ENCODE data around the gene RACGAP1. TPM values are rescaled to one million over a fixed set of nuclear protein-coding genes. Genes with fewer than 3 reads are reported as not detected.

RACGAP1 gene
- polyA plus RNA-seq, 1 of the 3 experiments (the other 2 are of a cell fraction): 21.5 TPM

DNA sequence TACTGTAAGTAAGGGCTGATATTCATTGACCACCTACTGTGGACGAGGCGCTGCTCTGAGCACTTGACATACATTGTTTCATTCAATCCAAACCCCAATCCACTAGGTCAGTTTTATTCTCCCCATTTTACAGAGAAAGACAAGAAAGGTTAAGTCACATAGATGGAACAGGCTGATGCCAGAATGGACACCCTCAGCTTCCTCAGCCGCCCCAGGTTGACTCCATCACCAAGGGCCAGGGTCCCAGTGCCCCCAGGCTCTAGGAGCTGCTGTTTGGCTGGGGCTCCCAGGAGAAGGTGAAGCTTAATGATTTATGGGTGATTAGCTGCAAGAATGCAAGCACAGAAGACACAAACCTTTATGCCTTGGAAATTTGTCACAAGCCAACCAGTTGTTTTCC lies 75.4 kb downstream of the RACGAP1 start:
- no peak overlapping the region for H3K4me3 ChIP-seq (ENCODE audit: low read depth in 2 of 2, low read length in 1 of 2)
- H3K27me3 ChIP-seq (ENCODE audit: insufficient read depth): no peaks in the 10 kb centered on the region
- peaks cover 0 to 20% of the 10 kb centered on the region in 2 experiments; a peak in 1 of 4 replicates for H3K4me1 ChIP-seq (ENCODE audit: control insufficient read depth in 1 of 2, insufficient read depth in 2 of 2, low read depth in 1 of 2, low read length in 1 of 2)
- 90% methylated on average over 3 of the region's 3 CpGs for WGBS (ENCODE audit: low lambda C conversion rate)
- H3K79me2 ChIP-seq (ENCODE audit: insufficient read depth): no peaks in the 10 kb centered on the region
- CTCF ChIA-PET: interaction anchor here (0.8 to 6.1 kb wide), 10 partner anchors 10 to 162 kb away, joined by 3 to 101 read pairs (median 4); partner anchors contain the start of gene COX14
- no peak overlapping the region for H3K9ac ChIP-seq
- H3K9me3 ChIP-seq: no peaks in the 10 kb centered on the region
- no peak overlapping the region for H3K4me2 ChIP-seq
- H2AFZ ChIP-seq (ENCODE audit: low read depth): no peak overlapping the region
- DNase-seq: no peak
- H3K9me2 ChIP-seq: no peaks in the 10 kb centered on the region
- TF ChIP-seq SIN3A (IDR thresholded peaks at IDR 0.05; ENCODE audit: borderline replicate concordance, low read depth, low read length): no peak
- no peak for TF ChIP-seq ELF1 (IDR thresholded peaks at IDR 0.05)
- no peak for TF ChIP-seq JUND (IDR thresholded peaks at IDR 0.05)
- no peak for TF ChIP-seq EP300 (IDR thresholded peaks at IDR 0.05; ENCODE audit: borderline replicate concordance in 1 of 2, low read depth in 1 of 2, low read length in 1 of 2)
- TF ChIP-seq TCF12 (IDR thresholded peaks at IDR 0.05): no peak
- TF ChIP-seq GABPA (IDR thresholded peaks at IDR 0.05; ENCODE audit: low read depth): no peak
- no peak for TF ChIP-seq FOXM1 (IDR thresholded peaks at IDR 0.05; ENCODE audit: low read depth)
- no peak for TF ChIP-seq TEAD4 (IDR thresholded peaks at IDR 0.05; ENCODE audit: borderline replicate concordance, insufficient read depth)
- TF ChIP-seq CHD2 (IDR thresholded peaks at IDR 0.05; ENCODE audit: low read length, partially characterized antibody): no peak
- TF ChIP-seq, protein P1, sequence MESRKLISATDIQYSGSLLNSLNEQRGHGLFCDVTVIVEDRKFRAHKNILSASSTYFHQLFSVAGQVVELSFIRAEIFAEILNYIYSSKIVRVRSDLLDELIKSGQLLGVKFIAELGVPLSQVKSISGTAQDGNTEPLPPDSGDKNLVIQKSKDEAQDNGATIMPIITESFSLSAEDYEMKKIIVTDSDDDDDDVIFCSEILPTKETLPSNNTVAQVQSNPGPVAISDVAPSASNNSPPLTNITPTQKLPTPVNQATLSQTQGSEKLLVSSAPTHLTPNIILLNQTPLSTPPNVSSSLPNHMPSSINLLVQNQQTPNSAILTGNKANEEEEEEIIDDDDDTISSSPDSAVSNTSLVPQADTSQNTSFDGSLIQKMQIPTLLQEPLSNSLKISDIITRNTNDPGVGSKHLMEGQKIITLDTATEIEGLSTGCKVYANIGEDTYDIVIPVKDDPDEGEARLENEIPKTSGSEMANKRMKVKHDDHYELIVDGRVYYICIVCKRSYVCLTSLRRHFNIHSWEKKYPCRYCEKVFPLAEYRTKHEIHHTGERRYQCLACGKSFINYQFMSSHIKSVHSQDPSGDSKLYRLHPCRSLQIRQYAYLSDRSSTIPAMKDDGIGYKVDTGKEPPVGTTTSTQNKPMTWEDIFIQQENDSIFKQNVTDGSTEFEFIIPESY (IDR thresholded peaks at IDR 0.05; ENCODE audit: borderline replicate concordance, low read depth): no peak
- TF ChIP-seq, protein P2, sequence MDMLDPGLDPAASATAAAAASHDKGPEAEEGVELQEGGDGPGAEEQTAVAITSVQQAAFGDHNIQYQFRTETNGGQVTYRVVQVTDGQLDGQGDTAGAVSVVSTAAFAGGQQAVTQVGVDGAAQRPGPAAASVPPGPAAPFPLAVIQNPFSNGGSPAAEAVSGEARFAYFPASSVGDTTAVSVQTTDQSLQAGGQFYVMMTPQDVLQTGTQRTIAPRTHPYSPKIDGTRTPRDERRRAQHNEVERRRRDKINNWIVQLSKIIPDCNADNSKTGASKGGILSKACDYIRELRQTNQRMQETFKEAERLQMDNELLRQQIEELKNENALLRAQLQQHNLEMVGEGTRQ (IDR thresholded peaks at IDR 0.05; ENCODE audit: borderline replicate concordance, low read depth, low read length): no peak
- TF ChIP-seq FOSL2 (IDR thresholded peaks at IDR 0.05; ENCODE audit: borderline replicate concordance, low read depth): no peak
- no peak for TF ChIP-seq RAD21 (IDR thresholded peaks at IDR 0.05; ENCODE audit: low read length)
- no peak for TF ChIP-seq EZH2phosphoT487 (IDR thresholded peaks at IDR 0.05; ENCODE audit: borderline replicate concordance, low read depth)
- TF ChIP-seq GATA2 (CRISPR knock-in tag; IDR thresholded peaks at IDR 0.05): no peak
- no peaks in the 10 kb centered on the region for H4K20me1 ChIP-seq (ENCODE audit: insufficient read depth)
- H3K36me3 ChIP-seq (replicated peaks in 1 of 2; ENCODE audit: control insufficient read depth in 1 of 2, insufficient read depth in 2 of 2, low read length in 1 of 2): no peaks in the 10 kb centered on the region
- H3F3A ChIP-seq (replicated peaks; ENCODE audit: insufficient read depth): no peaks in the 10 kb centered on the region
- no peak overlapping the region for H3K27ac ChIP-seq (ENCODE audit: low read depth in 2 of 2, low read length in 1 of 2)
- POLR2A ChIA-PET: interaction anchor here (0.6 to 1.0 kb wide), 2 partner anchors 25 to 34 kb away, joined by 3 read pairs; no protein-coding TSS in a partner anchor
